SK-N-SH treated with all-trans-retinoic acid at 6 μM for 48 hours (cell line): Measurements from ENCODE around the gene CACNA2D4.

Experiments
- ATAC-seq: fragments of 200-7000 bp; cut with Tn5 transposase; 3 replicates; pipeline ENCODE4 v1.9.1; 2020; ENCODE audit warnings: mild to moderate bottlenecking, moderate library complexity
- ARNTL ChIP-seq: fragments of 450-650 bp; formaldehyde crosslinking; IDR thresholded peaks from 2 replicates; pipeline ENCODE4 v1.5.0; 2020; ENCODE audit warnings: low read depth, mild to moderate bottlenecking, moderate library complexity, borderline replicate concordance
- ESRRG ChIP-seq: fragments of 250-450 bp; sonication (Bioruptor Pico); IDR thresholded peaks from 2 replicates; pipeline ENCODE4 v1.6.1; 2021; ENCODE audit warnings: mild to moderate bottlenecking
- GLIS3 ChIP-seq: fragments of 250-450 bp; sonication (Bioruptor Pico); IDR thresholded peaks from 2 replicates; pipeline ENCODE4 v1.5.0; 2020; ENCODE audit warnings: mild to moderate bottlenecking, moderate library complexity
- ISL1 ChIP-seq: fragments of 250-450 bp; sonication (Bioruptor Pico); IDR thresholded peaks from 2 replicates; pipeline ENCODE4 v2.1.2; 2022; ENCODE audit warnings: mild to moderate bottlenecking, moderate library complexity
- OSR1 ChIP-seq: fragments of 250-450 bp; sonication (Bioruptor Pico); IDR thresholded peaks from 2 replicates; pipeline ENCODE4 v1.8.0; 2022; ENCODE audit warnings: moderate library complexity, mild to moderate bottlenecking, inconsistent platforms
- PATZ1 ChIP-seq: fragments of 250-450 bp; sonication (Bioruptor Pico); IDR thresholded peaks from 2 replicates; pipeline ENCODE4 v1.8.0; 2020; ENCODE audit warnings: mild to moderate bottlenecking, moderate library complexity, borderline replicate concordance
- PPARA ChIP-seq: fragments of 250-450 bp; sonication (Bioruptor Pico); IDR thresholded peaks from 2 replicates; pipeline ENCODE4 v1.5.0; 2020; ENCODE audit warnings: mild to moderate bottlenecking, borderline replicate concordance
- RARB ChIP-seq: fragments of 250-450 bp; sonication (Bioruptor Pico); IDR thresholded peaks from 2 replicates; pipeline ENCODE4 v1.8.0; 2021; ENCODE audit warnings: mild to moderate bottlenecking, moderate library complexity
- SNAI2 ChIP-seq: fragments of 250-450 bp; sonication (Bioruptor Pico); IDR thresholded peaks from 2 replicates; pipeline ENCODE4 v1.5.0; 2020; ENCODE audit warnings: mild to moderate bottlenecking, moderate library complexity
- TSHZ2 ChIP-seq: fragments of 250-450 bp; sonication (Bioruptor Pico); IDR thresholded peaks from 2 replicates; pipeline ENCODE4 v1.5.0; 2020; ENCODE audit warnings: mild to moderate bottlenecking, moderate library complexity
- ZC3H10 ChIP-seq: fragments of 250-450 bp; sonication (Bioruptor Pico); IDR thresholded peaks from 2 replicates; pipeline ENCODE4 v1.5.1; 2021; ENCODE audit warnings: mild to moderate bottlenecking, moderate library complexity
- ZFP3 ChIP-seq: fragments of 250-450 bp; sonication (Bioruptor Pico); IDR thresholded peaks from 2 replicates; pipeline ENCODE4 v1.5.0; 2020; ENCODE audit warnings: mild to moderate bottlenecking, moderate library complexity
- ZFP30 ChIP-seq: fragments of 450-650 bp; formaldehyde crosslinking; IDR thresholded peaks from 2 replicates; pipeline ENCODE4 v1.5.0; 2022; ENCODE audit warnings: mild to moderate bottlenecking, moderate library complexity
- ZNF565 ChIP-seq: fragments of 450-650 bp; formaldehyde crosslinking; conservative IDR thresholded peaks from 2 replicates; pipeline ENCODE4 v1.5.0; 2020; ENCODE audit warnings: low read depth, mild to moderate bottlenecking, moderate library complexity
- ZNF70 ChIP-seq: fragments of 450-650 bp; formaldehyde crosslinking; IDR thresholded peaks from 2 replicates; pipeline ENCODE4 v1.5.0; 2020; ENCODE audit warnings: mild to moderate bottlenecking, moderate library complexity
- ZNF8 ChIP-seq: fragments of 450-650 bp; formaldehyde crosslinking; IDR thresholded peaks from 2 replicates; pipeline ENCODE4 v1.5.0; 2020; ENCODE audit warnings: mild to moderate bottlenecking, moderate library complexity
- TF ChIP-seq, protein P1 (sequence below): fragments of 250-450 bp; sonication (Bioruptor Pico); IDR thresholded peaks from 2 replicates; pipeline ENCODE4 v1.5.1; 2020; ENCODE audit warnings: low read depth, mild to moderate bottlenecking, moderate library complexity
- TF ChIP-seq, protein P2 (sequence below): fragments of 250-450 bp; sonication (Bioruptor Pico); IDR thresholded peaks from 2 replicates; pipeline ENCODE4 v1.8.0; 2021; ENCODE audit warnings: low read depth, mild to moderate bottlenecking, moderate library complexity, borderline replicate concordance

CACNA2D4 gene

GRCh38 chr12:1881301-1881700, 37.2 kb downstream of the CACNA2D4 start:
- no peak for ATAC-seq
- TF ChIP-seq ARNTL (CRISPR knock-in tag) (no peak), ESRRG (CRISPR knock-in tag) (no peak), ZNF70 (CRISPR knock-in tag) (no peak), ISL1 (CRISPR knock-in tag) (no peak), OSR1 (CRISPR knock-in tag) (no peak), ZNF8 (no peak), GLIS3 (CRISPR knock-in tag) (no peak), TSHZ2 (CRISPR knock-in tag) (no peak)
- TF ChIP-seq, protein P1, sequence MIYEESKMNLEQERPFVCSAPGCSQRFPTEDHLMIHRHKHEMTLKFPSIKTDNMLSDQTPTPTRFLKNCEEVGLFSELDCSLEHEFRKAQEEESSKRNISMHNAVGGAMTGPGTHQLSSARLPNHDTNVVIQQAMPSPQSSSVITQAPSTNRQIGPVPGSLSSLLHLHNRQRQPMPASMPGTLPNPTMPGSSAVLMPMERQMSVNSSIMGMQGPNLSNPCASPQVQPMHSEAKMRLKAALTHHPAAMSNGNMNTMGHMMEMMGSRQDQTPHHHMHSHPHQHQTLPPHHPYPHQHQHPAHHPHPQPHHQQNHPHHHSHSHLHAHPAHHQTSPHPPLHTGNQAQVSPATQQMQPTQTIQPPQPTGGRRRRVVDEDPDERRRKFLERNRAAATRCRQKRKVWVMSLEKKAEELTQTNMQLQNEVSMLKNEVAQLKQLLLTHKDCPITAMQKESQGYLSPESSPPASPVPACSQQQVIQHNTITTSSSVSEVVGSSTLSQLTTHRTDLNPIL = no peak
- TF ChIP-seq, protein P2, sequence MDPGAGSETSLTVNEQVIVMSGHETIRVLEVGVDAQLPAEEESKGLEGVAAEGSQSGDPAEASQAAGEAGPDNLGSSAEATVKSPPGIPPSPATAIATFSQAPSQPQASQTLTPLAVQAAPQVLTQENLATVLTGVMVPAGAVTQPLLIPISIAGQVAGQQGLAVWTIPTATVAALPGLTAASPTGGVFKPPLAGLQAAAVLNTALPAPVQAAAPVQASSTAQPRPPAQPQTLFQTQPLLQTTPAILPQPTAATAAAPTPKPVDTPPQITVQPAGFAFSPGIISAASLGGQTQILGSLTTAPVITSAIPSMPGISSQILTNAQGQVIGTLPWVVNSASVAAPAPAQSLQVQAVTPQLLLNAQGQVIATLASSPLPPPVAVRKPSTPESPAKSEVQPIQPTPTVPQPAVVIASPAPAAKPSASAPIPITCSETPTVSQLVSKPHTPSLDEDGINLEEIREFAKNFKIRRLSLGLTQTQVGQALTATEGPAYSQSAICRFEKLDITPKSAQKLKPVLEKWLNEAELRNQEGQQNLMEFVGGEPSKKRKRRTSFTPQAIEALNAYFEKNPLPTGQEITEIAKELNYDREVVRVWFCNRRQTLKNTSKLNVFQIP (CRISPR knock-in tag) = no peak
- TF ChIP-seq, all 23 proteins: peak for 0

- no peak for ATAC-seq
- TF ChIP-seq ESRRG (CRISPR knock-in tag) (no peak), TSHZ2 (CRISPR knock-in tag) (no peak), SNAI2 (CRISPR knock-in tag) (no peak), ISL1 (CRISPR knock-in tag) (no peak), ZNF565 (CRISPR knock-in tag) (no peak), ZNF70 (CRISPR knock-in tag) (no peak), ARNTL (CRISPR knock-in tag) (no peak), RARB (CRISPR knock-in tag) (no peak), ZC3H10 (CRISPR knock-in tag) (no peak), GLIS3 (CRISPR knock-in tag) (no peak), ZFP3 (CRISPR knock-in tag) (no peak), PATZ1 (CRISPR knock-in tag) (no peak)
- TF ChIP-seq, protein P1 = no peak
Observed at GRCh38 chr12:1880876-1881275, 37.6 kb downstream of the CACNA2D4 start.

GRCh38 chr12:1880153-1880845, 38.2 kb downstream of the CACNA2D4 start:
- ATAC-seq = no peak
- TF ChIP-seq, protein P1 = no peak
- TF ChIP-seq TSHZ2 (CRISPR knock-in tag) (no peak), ZFP30 (no peak), ZNF8 (no peak), RARB (CRISPR knock-in tag) (no peak), ARNTL (CRISPR knock-in tag) (no peak), ZNF70 (CRISPR knock-in tag) (no peak), OSR1 (CRISPR knock-in tag) (no peak), PPARA (no peak), SNAI2 (CRISPR knock-in tag) (no peak), ISL1 (CRISPR knock-in tag) (no peak)
